ENCODE measurements around the gene PNMA3.

The PNMA3 gene

DNA sequence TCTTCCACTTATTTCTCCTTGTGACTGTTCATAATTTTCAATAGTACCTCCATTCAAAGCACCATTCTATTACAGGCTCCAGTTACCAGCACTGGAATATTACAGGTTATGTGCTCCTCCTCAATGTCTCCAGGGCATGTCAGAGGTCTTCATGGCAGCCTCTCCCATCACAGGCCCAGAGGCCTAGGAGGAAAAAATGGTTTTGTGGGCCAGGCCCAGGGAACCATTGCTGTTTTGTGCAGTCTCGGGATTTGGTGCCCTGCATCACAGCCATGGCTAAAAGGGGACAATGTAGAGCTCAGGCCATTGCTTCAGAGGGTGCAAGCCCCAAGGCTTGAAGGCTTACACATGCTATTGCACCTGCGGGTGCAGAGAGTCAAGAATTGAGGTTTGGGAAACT lies 7.2 kb upstream of the PNMA3 start (continued):
- TF ChIP-seq, protein P1, sequence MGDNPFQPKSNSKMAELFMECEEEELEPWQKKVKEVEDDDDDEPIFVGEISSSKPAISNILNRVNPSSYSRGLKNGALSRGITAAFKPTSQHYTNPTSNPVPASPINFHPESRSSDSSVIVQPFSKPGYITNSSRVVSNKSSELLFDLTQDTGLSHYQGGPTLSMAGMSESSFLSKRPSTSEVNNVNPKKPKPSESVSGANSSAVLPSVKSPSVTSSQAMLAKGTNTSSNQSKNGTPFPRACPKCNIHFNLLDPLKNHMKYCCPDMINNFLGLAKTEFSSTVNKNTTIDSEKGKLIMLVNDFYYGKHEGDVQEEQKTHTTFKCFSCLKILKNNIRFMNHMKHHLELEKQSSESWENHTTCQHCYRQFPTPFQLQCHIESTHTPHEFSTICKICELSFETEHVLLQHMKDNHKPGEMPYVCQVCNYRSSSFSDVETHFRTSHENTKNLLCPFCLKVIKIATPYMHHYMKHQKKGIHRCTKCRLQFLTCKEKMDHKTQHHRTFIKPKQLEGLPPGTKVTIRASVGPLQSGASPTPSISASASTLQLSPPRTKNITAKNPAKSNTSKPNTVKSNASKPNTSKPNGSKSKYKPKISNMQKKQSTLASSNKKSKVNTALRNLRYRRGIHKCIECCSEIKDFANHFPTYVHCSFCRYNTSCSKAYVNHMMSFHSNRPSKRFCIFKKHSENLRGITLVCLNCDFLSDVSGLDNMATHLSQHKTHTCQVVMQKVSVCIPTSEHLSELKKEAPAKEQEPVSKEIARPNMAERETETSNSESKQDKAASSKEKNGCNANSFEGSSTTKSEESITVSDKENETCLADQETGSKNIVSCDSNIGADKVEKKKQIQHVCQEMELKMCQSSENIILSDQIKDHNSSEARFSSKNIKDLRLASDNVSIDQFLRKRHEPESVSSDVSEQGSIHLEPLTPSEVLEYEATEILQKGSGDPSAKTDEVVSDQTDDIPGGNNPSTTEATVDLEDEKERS (tag by site-specific recombination; IDR thresholded peaks at IDR 0.05): peak; percentile 15; the same call in 1 of the 2 replicates
- TF ChIP-seq ZNF596 (tag by site-specific recombination; IDR thresholded peaks at IDR 0.05) (no peak), TRIM28 (IDR thresholded peaks at IDR 0.05; ENCODE audit: borderline replicate concordance, low read length) (peak; percentile 91), SETDB1 (IDR thresholded peaks at IDR 0.05; ENCODE audit: insufficient read length, low read length) (peak; percentile 79), ZBTB21 (tag by site-specific recombination; IDR thresholded peaks at IDR 0.05) (no peak), ZNF366 (tag by site-specific recombination; conservative IDR thresholded peaks at IDR 0.05) (no peak), BCL11B (tag by site-specific recombination; IDR thresholded peaks at IDR 0.05; ENCODE audit: low read depth) (no peak), ZNF658 (tag by site-specific recombination; IDR thresholded peaks at IDR 0.05) (no peak), SALL2 (tag by site-specific recombination; IDR thresholded peaks at IDR 0.05; ENCODE audit: borderline replicate concordance) (no peak), TCF7L2 (IDR thresholded peaks at IDR 0.05; ENCODE audit: borderline replicate concordance, low read depth, low read length) (no peak), YY1 (tag by site-specific recombination; IDR thresholded peaks at IDR 0.05) (no peak)
- TF ChIP-seq, protein P2, sequence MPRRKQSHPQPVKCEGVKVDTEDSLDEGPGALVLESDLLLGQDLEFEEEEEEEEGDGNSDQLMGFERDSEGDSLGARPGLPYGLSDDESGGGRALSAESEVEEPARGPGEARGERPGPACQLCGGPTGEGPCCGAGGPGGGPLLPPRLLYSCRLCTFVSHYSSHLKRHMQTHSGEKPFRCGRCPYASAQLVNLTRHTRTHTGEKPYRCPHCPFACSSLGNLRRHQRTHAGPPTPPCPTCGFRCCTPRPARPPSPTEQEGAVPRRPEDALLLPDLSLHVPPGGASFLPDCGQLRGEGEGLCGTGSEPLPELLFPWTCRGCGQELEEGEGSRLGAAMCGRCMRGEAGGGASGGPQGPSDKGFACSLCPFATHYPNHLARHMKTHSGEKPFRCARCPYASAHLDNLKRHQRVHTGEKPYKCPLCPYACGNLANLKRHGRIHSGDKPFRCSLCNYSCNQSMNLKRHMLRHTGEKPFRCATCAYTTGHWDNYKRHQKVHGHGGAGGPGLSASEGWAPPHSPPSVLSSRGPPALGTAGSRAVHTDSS (tag by site-specific recombination; IDR thresholded peaks at IDR 0.05): no peak

DNA sequence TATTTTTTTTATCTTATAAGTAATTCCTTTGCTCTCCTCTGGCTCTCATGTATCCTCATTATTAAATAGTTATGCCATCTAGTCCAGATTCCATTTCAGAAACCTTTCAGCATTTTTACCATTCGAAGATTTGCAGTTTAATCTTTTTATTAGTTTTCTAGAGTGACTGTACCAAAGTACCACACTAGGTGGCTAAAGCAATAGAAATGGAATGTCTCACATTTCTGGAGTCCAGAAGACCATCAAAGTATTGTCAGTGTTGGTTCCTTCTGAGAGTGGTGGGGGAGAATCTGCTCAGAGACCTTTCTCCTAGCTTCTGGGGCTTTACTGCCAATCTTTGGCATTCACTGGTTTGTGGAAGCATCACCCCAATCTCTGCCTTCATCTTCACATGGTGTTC lies 3.7 kb upstream of the PNMA3 start:
- H3K9me3 ChIP-seq (ENCODE audit: control insufficient read depth, insufficient read depth, low read depth, low read length): peaks cover 2% of the 10 kb centered on the region
- no peak overlapping the region for H3K27ac ChIP-seq (ENCODE audit: extremely low read depth, low read depth, low read length)
- no peaks in the 10 kb centered on the region for H3K4me1 ChIP-seq (ENCODE audit: control insufficient read depth, insufficient read depth, low read length)
- ChIA-PET POLR2A (no interaction called here), CTCF (no interaction called here)
- TF ChIP-seq ZNF391 (tag by site-specific recombination; IDR thresholded peaks at IDR 0.05; ENCODE audit: borderline replicate concordance, low read depth) (no peak), PRDM1 (tag by site-specific recombination; IDR thresholded peaks at IDR 0.05) (no peak), ZNF19 (tag by site-specific recombination; IDR thresholded peaks at IDR 0.05; ENCODE audit: low read depth) (no peak)
- TF ChIP-seq, protein P3, sequence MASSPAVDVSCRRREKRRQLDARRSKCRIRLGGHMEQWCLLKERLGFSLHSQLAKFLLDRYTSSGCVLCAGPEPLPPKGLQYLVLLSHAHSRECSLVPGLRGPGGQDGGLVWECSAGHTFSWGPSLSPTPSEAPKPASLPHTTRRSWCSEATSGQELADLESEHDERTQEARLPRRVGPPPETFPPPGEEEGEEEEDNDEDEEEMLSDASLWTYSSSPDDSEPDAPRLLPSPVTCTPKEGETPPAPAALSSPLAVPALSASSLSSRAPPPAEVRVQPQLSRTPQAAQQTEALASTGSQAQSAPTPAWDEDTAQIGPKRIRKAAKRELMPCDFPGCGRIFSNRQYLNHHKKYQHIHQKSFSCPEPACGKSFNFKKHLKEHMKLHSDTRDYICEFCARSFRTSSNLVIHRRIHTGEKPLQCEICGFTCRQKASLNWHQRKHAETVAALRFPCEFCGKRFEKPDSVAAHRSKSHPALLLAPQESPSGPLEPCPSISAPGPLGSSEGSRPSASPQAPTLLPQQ (tag by site-specific recombination; IDR thresholded peaks at IDR 0.05): no peak
- H3K36me3 ChIP-seq (ENCODE audit: control insufficient read depth in 2 of 2, insufficient read depth in 1 of 2, low read length in 2 of 2): no peaks in the 10 kb centered on the region
- no peak overlapping the region for H3K4me3 ChIP-seq (ENCODE audit: low read depth, low read length)

DNA sequence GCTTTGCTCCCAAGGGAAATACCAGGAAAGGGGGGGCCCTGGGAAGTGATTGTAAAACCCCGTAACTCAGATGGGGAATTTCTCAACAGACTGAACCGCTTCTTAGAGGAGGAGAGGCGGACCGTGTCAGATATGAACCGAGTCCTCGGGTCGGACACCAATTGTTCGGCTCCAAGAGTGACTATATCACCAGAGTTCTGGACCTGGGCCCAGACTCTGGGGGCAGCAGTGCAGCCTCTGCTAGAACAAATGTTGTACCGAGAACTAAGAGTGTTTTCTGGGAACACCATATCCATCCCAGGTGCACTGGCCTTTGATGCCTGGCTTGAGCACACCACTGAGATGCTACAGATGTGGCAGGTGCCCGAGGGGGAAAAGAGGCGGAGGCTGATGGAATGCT lies 1.0 kb downstream of the PNMA3 start:
- H3K27ac ChIP-seq (ENCODE audit: extremely low read depth, low read depth, low read length): no peak overlapping the region
- ChIA-PET CTCF (no interaction called here), POLR2A (no interaction called here)
- H3K4me3 ChIP-seq (ENCODE audit: low read depth, low read length): no peak overlapping the region
- H3K36me3 ChIP-seq (ENCODE audit: control insufficient read depth in 2 of 2, insufficient read depth in 1 of 2, low read length in 2 of 2): no peaks in the 10 kb centered on the region
- no peaks in the 10 kb centered on the region for H3K4me1 ChIP-seq (ENCODE audit: control insufficient read depth, insufficient read depth, low read length)
- H3K9me3 ChIP-seq (ENCODE audit: control insufficient read depth, insufficient read depth, low read depth, low read length): peaks cover 2% of the 10 kb centered on the region; the same call in 1 of the 2 replicates
- TF ChIP-seq ZNF324 (tag by site-specific recombination; IDR thresholded peaks at IDR 0.05) (no peak), ZNF266 (tag by site-specific recombination; IDR thresholded peaks at IDR 0.05; ENCODE audit: low read depth) (no peak), ZFP69B (tag by site-specific recombination; IDR thresholded peaks at IDR 0.05) (no peak), ZNF707 (tag by site-specific recombination; IDR thresholded peaks at IDR 0.05) (no peak), ZNF624 (tag by site-specific recombination; IDR thresholded peaks at IDR 0.05) (no peak), ZNF660 (tag by site-specific recombination; IDR thresholded peaks at IDR 0.05) (no peak), ZNF37A (tag by site-specific recombination; IDR thresholded peaks at IDR 0.05) (no peak), ZFP41 (tag by site-specific recombination; IDR thresholded peaks at IDR 0.05; ENCODE audit: borderline replicate concordance) (no peak)
- TF ChIP-seq, protein P4, sequence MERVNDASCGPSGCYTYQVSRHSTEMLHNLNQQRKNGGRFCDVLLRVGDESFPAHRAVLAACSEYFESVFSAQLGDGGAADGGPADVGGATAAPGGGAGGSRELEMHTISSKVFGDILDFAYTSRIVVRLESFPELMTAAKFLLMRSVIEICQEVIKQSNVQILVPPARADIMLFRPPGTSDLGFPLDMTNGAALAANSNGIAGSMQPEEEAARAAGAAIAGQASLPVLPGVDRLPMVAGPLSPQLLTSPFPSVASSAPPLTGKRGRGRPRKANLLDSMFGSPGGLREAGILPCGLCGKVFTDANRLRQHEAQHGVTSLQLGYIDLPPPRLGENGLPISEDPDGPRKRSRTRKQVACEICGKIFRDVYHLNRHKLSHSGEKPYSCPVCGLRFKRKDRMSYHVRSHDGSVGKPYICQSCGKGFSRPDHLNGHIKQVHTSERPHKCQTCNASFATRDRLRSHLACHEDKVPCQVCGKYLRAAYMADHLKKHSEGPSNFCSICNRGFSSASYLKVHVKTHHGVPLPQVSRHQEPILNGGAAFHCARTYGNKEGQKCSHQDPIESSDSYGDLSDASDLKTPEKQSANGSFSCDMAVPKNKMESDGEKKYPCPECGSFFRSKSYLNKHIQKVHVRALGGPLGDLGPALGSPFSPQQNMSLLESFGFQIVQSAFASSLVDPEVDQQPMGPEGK (tag by site-specific recombination; IDR thresholded peaks at IDR 0.05): no peak
- TF ChIP-seq, protein P5, sequence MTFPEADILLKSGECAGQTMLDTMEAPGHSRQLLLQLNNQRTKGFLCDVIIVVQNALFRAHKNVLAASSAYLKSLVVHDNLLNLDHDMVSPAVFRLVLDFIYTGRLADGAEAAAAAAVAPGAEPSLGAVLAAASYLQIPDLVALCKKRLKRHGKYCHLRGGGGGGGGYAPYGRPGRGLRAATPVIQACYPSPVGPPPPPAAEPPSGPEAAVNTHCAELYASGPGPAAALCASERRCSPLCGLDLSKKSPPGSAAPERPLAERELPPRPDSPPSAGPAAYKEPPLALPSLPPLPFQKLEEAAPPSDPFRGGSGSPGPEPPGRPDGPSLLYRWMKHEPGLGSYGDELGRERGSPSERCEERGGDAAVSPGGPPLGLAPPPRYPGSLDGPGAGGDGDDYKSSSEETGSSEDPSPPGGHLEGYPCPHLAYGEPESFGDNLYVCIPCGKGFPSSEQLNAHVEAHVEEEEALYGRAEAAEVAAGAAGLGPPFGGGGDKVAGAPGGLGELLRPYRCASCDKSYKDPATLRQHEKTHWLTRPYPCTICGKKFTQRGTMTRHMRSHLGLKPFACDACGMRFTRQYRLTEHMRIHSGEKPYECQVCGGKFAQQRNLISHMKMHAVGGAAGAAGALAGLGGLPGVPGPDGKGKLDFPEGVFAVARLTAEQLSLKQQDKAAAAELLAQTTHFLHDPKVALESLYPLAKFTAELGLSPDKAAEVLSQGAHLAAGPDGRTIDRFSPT (tag by site-specific recombination; IDR thresholded peaks at IDR 0.05): no peak

All from HEK293 (cell line).